Activated T-cell treated with anti-CD3 and anti-CD28 coated beads, Interleukin-2, amount 50 U/mL, for 4 hours (primary cell): ENCODE results near the gene MCF2L2. TPM values are rescaled to one million over a fixed set of nuclear protein-coding genes. Genes with fewer than 3 reads are reported as not detected.
"Not testable (repeated sequence)": the region's sequence is repeated elsewhere in the genome, so short reads cannot be mapped to it uniquely, and the experiment has no call there.

Experiments
- ATAC-seq, 2 donors: fragments of 200-7000 bp; cut with Tn5 transposase; one replicate each; pipeline ENCODE4 v1.10.0; 2021
- DNase-seq: peaks from one replicate; pipeline ENCODE4 v3.0.0-alpha.2; 2020
- H3K27me3 Mint-ChIP-seq: one replicate; pipeline ENCODE4 v1.8.0; 2021; ENCODE audit warnings: low read depth, mixed read lengths
- H3K36me3 Mint-ChIP-seq: one replicate; pipeline ENCODE4 v1.8.0; 2022; ENCODE audit warnings: mixed read lengths; ENCODE audit not compliant: insufficient read depth
- H3K4me1 Mint-ChIP-seq: one replicate; pipeline ENCODE4 v1.8.0; 2021; ENCODE audit warnings: low read depth, mixed read lengths
- H3K4me3 Mint-ChIP-seq: one replicate; pipeline ENCODE4 v1.8.0; 2021; ENCODE audit warnings: mild to moderate bottlenecking, moderate library complexity, mixed read lengths
- H3K9me3 Mint-ChIP-seq: one replicate; pipeline ENCODE4 v1.8.0; 2021; ENCODE audit warnings: mixed read lengths
- total RNA-seq, 3 donors: library from RNA; stranded (reverse); gene quantifications; one replicate each; pipeline ENCODE4 v1.2.1, GENCODE V29; 2021

The MCF2L2 gene
- total RNA-seq, 3 donors from 2014 or later: 0.58 to 1.4 (median 1.3) TPM

- Mint-ChIP-seq H3K27me3 (no peaks in the 10 kb centered on the region), H3K9me3 (peaks cover 4% of the 10 kb centered on the region), H3K36me3 (no peaks in the 10 kb centered on the region), H3K4me3 (no peak overlapping the region), H3K4me1 (peaks cover 24% of the 10 kb centered on the region)
- ATAC-seq (peak; percentile 80 to 89), DNase-seq (no peak)
Measured at GRCh38 chr3:183435661-183436060, 7.2 kb upstream of the MCF2L2 start.

- Mint-ChIP-seq H3K4me3 (no peak overlapping the region), H3K36me3 (no peaks in the 10 kb centered on the region), H3K4me1 (peaks cover 31% of the 10 kb centered on the region), H3K9me3 (no peaks in the 10 kb centered on the region), H3K27me3 (peaks cover 3% of the 10 kb centered on the region)
- DNase-seq (no peak), ATAC-seq (no peak)
Measured at GRCh38 chr3:183434992-183435391, 6.6 kb upstream of the MCF2L2 start.

- no peak for ATAC-seq
- DNase-seq: no peak
- Mint-ChIP-seq H3K4me3 (no peak overlapping the region), H3K4me1 (peaks cover 34% of the 10 kb centered on the region), H3K9me3 (no peaks in the 10 kb centered on the region), H3K36me3 (no peaks in the 10 kb centered on the region), H3K27me3 (peaks cover 3% of the 10 kb centered on the region)
Measured at GRCh38 chr3:183434503-183434902, 6.1 kb upstream of the MCF2L2 start.

GRCh38 chr3:183430325-183430957, 2.0 kb upstream of the MCF2L2 start:
- H3K4me3 Mint-ChIP-seq: peak overlapping the region; percentile 50
- H3K36me3 Mint-ChIP-seq: no peaks in the 10 kb centered on the region
- H3K9me3 Mint-ChIP-seq: no peaks in the 10 kb centered on the region
- peaks cover 33% of the 10 kb centered on the region for H3K4me1 Mint-ChIP-seq
- DNase-seq (no peak), ATAC-seq (peak; percentile 64 to 68)
- peaks cover 3% of the 10 kb centered on the region for H3K27me3 Mint-ChIP-seq

- Mint-ChIP-seq H3K27me3 (peaks cover 3% of the 10 kb centered on the region), H3K9me3 (no peaks in the 10 kb centered on the region), H3K4me3 (peak overlapping the region; percentile 86), H3K4me1 (peaks cover 36% of the 10 kb centered on the region), H3K36me3 (no peaks in the 10 kb centered on the region)
- peak; percentile 6 for DNase-seq
- ATAC-seq: peak; percentile 39 to 40
Measured at GRCh38 chr3:183427876-183428446, 458 bp downstream of the MCF2L2 start.

- peaks cover 3% of the 10 kb centered on the region for H3K27me3 Mint-ChIP-seq
- H3K36me3 Mint-ChIP-seq: no peaks in the 10 kb centered on the region
- no peak for DNase-seq
- H3K4me3 Mint-ChIP-seq: peak overlapping the region; percentile 86
- ATAC-seq: no peak
- H3K9me3 Mint-ChIP-seq: no peaks in the 10 kb centered on the region
- peaks cover 36% of the 10 kb centered on the region for H3K4me1 Mint-ChIP-seq
Measured at GRCh38 chr3:183427196-183427875, 1.1 kb downstream of the MCF2L2 start.

GRCh38 chr3:183418807-183419206, 9.6 kb downstream of the MCF2L2 start:
- not testable (repeated sequence) for DNase-seq, ATAC-seq, H3K27me3 Mint-ChIP-seq, H3K4me3 Mint-ChIP-seq, H3K4me1 Mint-ChIP-seq, H3K36me3 Mint-ChIP-seq
- H3K9me3 Mint-ChIP-seq: peaks cover 23% of the 10 kb centered on the region

GRCh38 chr3:183411216-183411922, 17.1 kb downstream of the MCF2L2 start:
- Mint-ChIP-seq H3K4me1 (no peaks in the 10 kb centered on the region), H3K36me3 (no peaks in the 10 kb centered on the region), H3K9me3 (no peaks in the 10 kb centered on the region), H3K27me3 (peaks cover 2% of the 10 kb centered on the region), H3K4me3 (no peak overlapping the region)
- DNase-seq (no peak), ATAC-seq (no peak)

GRCh38 chr3:183410759-183411158, 17.7 kb downstream of the MCF2L2 start:
- H3K9me3 Mint-ChIP-seq: no peaks in the 10 kb centered on the region
- H3K27me3 Mint-ChIP-seq: peaks cover 2% of the 10 kb centered on the region
- ATAC-seq (no peak), DNase-seq (no peak)
- no peaks in the 10 kb centered on the region for H3K4me1 Mint-ChIP-seq
- H3K4me3 Mint-ChIP-seq: no peak overlapping the region
- no peaks in the 10 kb centered on the region for H3K36me3 Mint-ChIP-seq

- H3K36me3 Mint-ChIP-seq: no peaks in the 10 kb centered on the region
- H3K9me3 Mint-ChIP-seq: no peaks in the 10 kb centered on the region
- DNase-seq (no peak), ATAC-seq (no peak)
- no peaks in the 10 kb centered on the region for H3K4me1 Mint-ChIP-seq
- no peak overlapping the region for H3K4me3 Mint-ChIP-seq
- peaks cover 2% of the 10 kb centered on the region for H3K27me3 Mint-ChIP-seq
Measured at GRCh38 chr3:183410280-183410679, 18.1 kb downstream of the MCF2L2 start.

GRCh38 chr3:183409219-183409618, 19.2 kb downstream of the MCF2L2 start:
- H3K4me1 Mint-ChIP-seq: peaks cover 5% of the 10 kb centered on the region
- ATAC-seq (no peak), DNase-seq (no peak)
- H3K36me3 Mint-ChIP-seq: no peaks in the 10 kb centered on the region
- no peak overlapping the region for H3K4me3 Mint-ChIP-seq
- no peaks in the 10 kb centered on the region for H3K27me3 Mint-ChIP-seq
- H3K9me3 Mint-ChIP-seq: no peaks in the 10 kb centered on the region

GRCh38 chr3:183401678-183402077, 26.7 kb downstream of the MCF2L2 start:
- no peak overlapping the region for H3K4me3 Mint-ChIP-seq

GRCh38 chr3:183400352-183400751, 28.1 kb downstream of the MCF2L2 start:
- no peaks in the 10 kb centered on the region for H3K9me3 Mint-ChIP-seq
- no peak overlapping the region for H3K4me3 Mint-ChIP-seq
- H3K27me3 Mint-ChIP-seq: no peaks in the 10 kb centered on the region
- H3K4me1 Mint-ChIP-seq: peaks cover 12% of the 10 kb centered on the region
- DNase-seq: no peak
- ATAC-seq: no peak
- H3K36me3 Mint-ChIP-seq: no peaks in the 10 kb centered on the region

More at GRCh38 chr3:183401678-183402077, 26.7 kb downstream of the MCF2L2 start:
- no peaks in the 10 kb centered on the region for H3K27me3 Mint-ChIP-seq
- ATAC-seq: no peak
- H3K4me1 Mint-ChIP-seq: peaks cover 12% of the 10 kb centered on the region
- DNase-seq: no peak
- no peaks in the 10 kb centered on the region for H3K36me3 Mint-ChIP-seq
- H3K9me3 Mint-ChIP-seq: no peaks in the 10 kb centered on the region

- no peak overlapping the region for H3K4me3 Mint-ChIP-seq
- H3K27me3 Mint-ChIP-seq: no peaks in the 10 kb centered on the region
- H3K4me1 Mint-ChIP-seq: no peaks in the 10 kb centered on the region
- no peak for DNase-seq
- ATAC-seq: no peak
- no peaks in the 10 kb centered on the region for H3K9me3 Mint-ChIP-seq
- H3K36me3 Mint-ChIP-seq: no peaks in the 10 kb centered on the region
Measured at GRCh38 chr3:183396662-183397391, 31.6 kb downstream of the MCF2L2 start.
